H9 (cell line): Measurements from ENCODE around the gene FCN1. TPM values are rescaled to one million over a fixed set of nuclear protein-coding genes. Genes with fewer than 3 reads are reported as not detected.

Experiments
- DNase-seq: peaks from one replicate; pipeline ENCODE4 v3.0.0-alpha.2; 2017
- H2AFZ ChIP-seq: one replicate; pipeline ENCODE4 v1.6.1; 2013; ENCODE audit warnings: mild to moderate bottlenecking, low read length, control low read depth, moderate library complexity
- H2AK5ac ChIP-seq: 2 replicates; pipeline ENCODE4 v1.6.1; 2013; ENCODE audit warnings: low read length, control low read depth, mixed read lengths; ENCODE audit not compliant: insufficient read length
- H2BK120ac ChIP-seq: one replicate; pipeline ENCODE4 v1.6.1; 2013; ENCODE audit warnings: low read depth, mild to moderate bottlenecking, low read length, control low read depth, inconsistent platforms; ENCODE audit not compliant: poor library complexity, severe bottlenecking
- H2BK12ac ChIP-seq: 2 replicates; pipeline ENCODE4 v1.6.1; 2013; ENCODE audit warnings: low read length, control low read depth, mixed read lengths, low read depth; ENCODE audit not compliant: insufficient read length
- H2BK15ac ChIP-seq: 2 replicates; pipeline ENCODE4 v1.6.1; 2013; ENCODE audit warnings: low read depth, low read length, control low read depth
- H2BK20ac ChIP-seq: one replicate; pipeline ENCODE4 v1.6.1; 2013; ENCODE audit warnings: low read depth, mild to moderate bottlenecking, low read length, control low read depth, inconsistent platforms; ENCODE audit not compliant: poor library complexity, severe bottlenecking
- H2BK5ac ChIP-seq: 2 replicates; pipeline ENCODE4 v1.6.1; 2013; ENCODE audit warnings: low read length, control low read depth, mixed read lengths; ENCODE audit not compliant: insufficient read length
- H3K14ac ChIP-seq: 2 replicates; pipeline ENCODE4 v1.6.1; 2013; ENCODE audit warnings: low read length, control low read depth; ENCODE audit not compliant: insufficient read depth
- H3K18ac ChIP-seq: 2 replicates; pipeline ENCODE4 v1.6.1; 2013; ENCODE audit warnings: low read depth, mild to moderate bottlenecking, mixed read lengths, low read length, control low read depth; ENCODE audit not compliant: insufficient read length
- H3K23ac ChIP-seq: 2 replicates; pipeline ENCODE4 v1.6.1; 2013; ENCODE audit warnings: low read length, control low read depth, mixed read lengths, low read depth; ENCODE audit not compliant: insufficient read length
- H3K23me2 ChIP-seq: 2 replicates; pipeline ENCODE4 v1.6.1; 2013; ENCODE audit warnings: low read depth, mild to moderate bottlenecking, mixed read lengths, low read length, control low read depth; ENCODE audit not compliant: insufficient read length, poor library complexity, severe bottlenecking
- H3K27ac ChIP-seq: 2 replicates; pipeline ENCODE4 v1.5.1; 2013; ENCODE audit warnings: low read length, control low read depth, mixed read lengths, low read depth; ENCODE audit not compliant: insufficient read length
- H3K27me3 ChIP-seq: 2 replicates; pipeline ENCODE4 v1.6.1; 2013; ENCODE audit warnings: low read length, control low read depth, inconsistent platforms; ENCODE audit not compliant: insufficient read depth
- H3K4ac ChIP-seq: 2 replicates; pipeline ENCODE4 v1.6.1; 2013; ENCODE audit warnings: low read depth, mild to moderate bottlenecking, control low read depth, inconsistent platforms, low read length, moderate library complexity
- H3K4me1 ChIP-seq: 2 replicates; pipeline ENCODE4 v1.6.1; 2013; ENCODE audit warnings: low read length, control low read depth, inconsistent platforms; ENCODE audit not compliant: insufficient read depth
- H3K4me2 ChIP-seq: 2 replicates; pipeline ENCODE4 v1.6.1; 2013; ENCODE audit warnings: low read length, control low read depth, mixed read lengths; ENCODE audit not compliant: insufficient read length, insufficient read depth
- H3K56ac ChIP-seq: 2 replicates; pipeline ENCODE4 v1.6.1; 2013; ENCODE audit warnings: low read depth, mild to moderate bottlenecking, mixed read lengths, low read length, control low read depth; ENCODE audit not compliant: insufficient read length
- H3K79me1 ChIP-seq: 2 replicates; pipeline ENCODE4 v1.6.1; 2013; ENCODE audit warnings: low read depth, mild to moderate bottlenecking, moderate library complexity, low read length, control low read depth, inconsistent platforms; ENCODE audit not compliant: insufficient read depth, poor library complexity, severe bottlenecking
- H3K79me2 ChIP-seq: 2 replicates; pipeline ENCODE4 v1.6.1; 2013; ENCODE audit warnings: low read length, control low read depth, inconsistent platforms; ENCODE audit not compliant: insufficient read depth
- H3K9ac ChIP-seq: 2 replicates; pipeline ENCODE4 v1.6.1; 2013; ENCODE audit warnings: low read length, control low read depth, mixed read lengths; ENCODE audit not compliant: insufficient read length; ENCODE audit errors: extremely low read depth
- H3K9me3 ChIP-seq: one replicate; pipeline ENCODE4 v1.6.1; 2013; ENCODE audit warnings: low read depth, low read length, inconsistent platforms; ENCODE audit not compliant: control insufficient read depth
- H3T11ph ChIP-seq: one replicate; pipeline ENCODE4 v1.6.1; 2013; ENCODE audit warnings: mild to moderate bottlenecking, low read length, control low read depth, inconsistent platforms
- H4K20me1 ChIP-seq: one replicate; pipeline ENCODE4 v1.6.1; 2013; ENCODE audit not compliant: control insufficient read depth, insufficient read length, insufficient read depth
- H4K5ac ChIP-seq: 2 replicates; pipeline ENCODE4 v1.6.1; 2013; ENCODE audit warnings: low read depth, mild to moderate bottlenecking, mixed read lengths, low read length, control low read depth; ENCODE audit not compliant: insufficient read length
- H4K8ac ChIP-seq: replicated peaks from 2 replicates; pipeline ENCODE4 v1.6.1; 2013; ENCODE audit warnings: low read length, control low read depth, mixed read lengths, low read depth; ENCODE audit not compliant: insufficient read length
- H4K91ac ChIP-seq: 2 replicates; pipeline ENCODE4 v1.6.1; 2013; ENCODE audit warnings: low read depth, mild to moderate bottlenecking, moderate library complexity, mixed read lengths, low read length, control low read depth; ENCODE audit not compliant: insufficient read length
- H3K27ac Mint-ChIP-seq, 3 experiments: 2 replicates in 2 of 3; 3 replicates in 1 of 3; pipeline ENCODE4 v1.8.0; 2020 to 2021; ENCODE audit warnings: mixed read lengths in 3 of 3, mild to moderate bottlenecking in 1 of 3, moderate library complexity in 1 of 3
- H3K27me3 Mint-ChIP-seq: 2 replicates; pipeline ENCODE4 v1.8.0; 2021; ENCODE audit warnings: low read depth, mild to moderate bottlenecking, moderate library complexity, mixed read lengths
- H3K36me3 Mint-ChIP-seq, 3 experiments: 2 replicates in 2 of 3; 3 replicates in 1 of 3; pipeline ENCODE4 v1.8.0; 2020 to 2021; ENCODE audit warnings: low read depth in 3 of 3, mixed read lengths in 3 of 3; ENCODE audit not compliant: insufficient read depth in 1 of 3
- H3K4me1 Mint-ChIP-seq, 2 experiments: 2 replicates each; pipeline ENCODE4 v1.8.0; 2020; ENCODE audit warnings: mixed read lengths in 2 of 2
- H3K4me3 Mint-ChIP-seq, 2 experiments: 2 replicates in 1 of 2; 3 replicates in 1 of 2; pipeline ENCODE4 v1.8.0; 2020 to 2021; ENCODE audit warnings: mild to moderate bottlenecking in 2 of 2, mixed read lengths in 2 of 2, moderate library complexity in 1 of 2
- H3K9me3 Mint-ChIP-seq, 2 experiments: 2 replicates in 1 of 2; 3 replicates in 1 of 2; pipeline ENCODE4 v1.8.0; 2020; ENCODE audit warnings: mild to moderate bottlenecking in 2 of 2, mixed read lengths in 2 of 2, moderate library complexity in 1 of 2
- CTCF ChIP-seq: fragments of 200-600 bp; sonication (generic); conservative IDR thresholded peaks from 3 replicates; pipeline ENCODE4 v1.8.0; 2021; ENCODE audit warnings: antibody characterized with exemption, mild to moderate bottlenecking
- WGBS: extraction: QIAGEN DNeasy Blood & Tissue Kit; methylation state at CpG from one replicate; pipeline ENCODE4 v1.1.7; 2013; ENCODE audit warnings: missing lambda C conversion rate, low lambda C conversion rate, mixed read lengths; ENCODE audit not compliant: insufficient read length; ENCODE audit errors: extremely low coverage; 5-methylcytosine and 5-hydroxymethylcytosine counted together
- total RNA-seq: library from RNA; stranded (reverse); gene quantifications from 2 replicates; pipeline ENCODE4 v1.2.1, GENCODE V29; 2021

FCN1 gene
- total RNA-seq, 1 experiment from 2014 or later = not detected

GRCh38 chr9:134966697-134967546, 49.2 kb upstream of the FCN1 start:
- H4K91ac ChIP-seq = no peak overlapping the region
- H3K18ac ChIP-seq = no peak overlapping the region
- no peak overlapping the region for H2BK20ac ChIP-seq
- Mint-ChIP-seq H3K4me3 (no peak overlapping the region), H3K27me3 (peaks cover 13% of the 10 kb centered on the region), H3K27ac (no peak overlapping the region), H3K36me3 (no peaks in the 10 kb centered on the region), H3K9me3 (no peaks in the 10 kb centered on the region; a peak in 1 of 5 replicates), H3K4me1 (peaks cover 17 to 31% of the 10 kb centered on the region in 2 experiments)
- H2BK15ac ChIP-seq = no peak overlapping the region
- H2AFZ ChIP-seq = no peak overlapping the region
- no peak overlapping the region for H3K14ac ChIP-seq
- H2BK12ac ChIP-seq = no peak overlapping the region
- H2BK5ac ChIP-seq = no peak overlapping the region
- H3K9ac ChIP-seq = no peak overlapping the region
- H2AK5ac ChIP-seq = no peak overlapping the region
- H3K79me2 ChIP-seq = no peaks in the 10 kb centered on the region
- no peak overlapping the region for H3K56ac ChIP-seq
- no peak overlapping the region for H4K5ac ChIP-seq
- no peaks in the 10 kb centered on the region; the same call in 1 of the 2 replicates for H3K4me1 ChIP-seq
- no peak overlapping the region for H2BK120ac ChIP-seq
- H3K9me3 ChIP-seq = no peaks in the 10 kb centered on the region
- H3T11ph ChIP-seq = no peak overlapping the region
- H3K23ac ChIP-seq = no peak overlapping the region
- H3K79me1 ChIP-seq = no peaks in the 10 kb centered on the region
- no peak overlapping the region for H4K8ac ChIP-seq
- no CpG with 5 or more reads among the region's 23 CpGs for WGBS
- no peak overlapping the region for H3K4me2 ChIP-seq
- H3K27ac ChIP-seq = no peak overlapping the region
- no peaks in the 10 kb centered on the region for H3K23me2 ChIP-seq
- no peak overlapping the region for H3K4ac ChIP-seq
- H4K20me1 ChIP-seq = no peaks in the 10 kb centered on the region
- TF ChIP-seq CTCF = no peak
- no peak for DNase-seq
- no peaks in the 10 kb centered on the region for H3K27me3 ChIP-seq
